Activated T-helper 1 cell treated with anti-CD3 and anti-CD28 coated beads, Interleukin-12 subunit alpha, Interleukin-12 subunit beta, Interleukin-2, Interleukin-4 antibody, amounts not matched to agents 30 ng/mL and 10 ng/mL and 1 ng/mL, durations not matched to agents 14 hours and 24 hours and 36 hours (primary cell): ENCODE measurements around the gene B4GALT7. TPM values are rescaled to one million over a fixed set of nuclear protein-coding genes. Genes with fewer than 3 reads are reported as not detected.
A peak's percentile ranks its signal among the peaks of the same experiment; 100 is the strongest.

ENCODE experiments used
- DNase-seq: peaks from one replicate; pipeline ENCODE4 v3.0.0; 2021; ENCODE audit warnings: low spot score
- H3K27ac Mint-ChIP-seq: one replicate; pipeline ENCODE4 v1.8.0; 2021; ENCODE audit warnings: mild to moderate bottlenecking, mixed read lengths
- H3K27me3 Mint-ChIP-seq: one replicate; pipeline ENCODE4 v1.8.0; 2022; ENCODE audit warnings: mild to moderate bottlenecking, moderate library complexity, mixed read lengths; ENCODE audit not compliant: insufficient read depth
- H3K36me3 Mint-ChIP-seq: one replicate; pipeline ENCODE4 v1.8.0; 2021; ENCODE audit warnings: low read depth, mixed read lengths
- H3K4me1 Mint-ChIP-seq: one replicate; pipeline ENCODE4 v1.8.0; 2021; ENCODE audit warnings: low read depth, mixed read lengths
- H3K4me3 Mint-ChIP-seq: one replicate; pipeline ENCODE4 v1.8.0; 2021; ENCODE audit warnings: mild to moderate bottlenecking, moderate library complexity, mixed read lengths
- H3K9me3 Mint-ChIP-seq: one replicate; pipeline ENCODE4 v1.8.0; 2021; ENCODE audit warnings: mixed read lengths
- intact Hi-C: fragments of 100-400 bp; cut with micrococcal nuclease; formaldehyde crosslinking; loops from one replicate; pipeline ENCODE4 v1.15.1; 2024
- total RNA-seq: library from RNA; stranded (reverse); gene quantifications from 2 replicates; pipeline ENCODE4 v1.2.3, GENCODE V29; 2022

Gene B4GALT7
- total RNA-seq, 1 donor from 2014 or later: 28.4 TPM

GRCh38 chr5:177606071-177607051 lies 6.4 kb downstream of the B4GALT7 start:
- intact Hi-C loops: loop anchor here (10.0 kb wide), 1 partner anchor 458 kb away; no protein-coding TSS in a partner anchor
- Mint-ChIP-seq H3K4me1 (peaks cover 8% of the 10 kb centered on the region), H3K27ac (no peak overlapping the region), H3K27me3 (no peaks in the 10 kb centered on the region), H3K9me3 (no peaks in the 10 kb centered on the region), H3K36me3 (peaks cover 2% of the 10 kb centered on the region), H3K4me3 (no peak overlapping the region)
- DNase-seq: no peak

DNA sequence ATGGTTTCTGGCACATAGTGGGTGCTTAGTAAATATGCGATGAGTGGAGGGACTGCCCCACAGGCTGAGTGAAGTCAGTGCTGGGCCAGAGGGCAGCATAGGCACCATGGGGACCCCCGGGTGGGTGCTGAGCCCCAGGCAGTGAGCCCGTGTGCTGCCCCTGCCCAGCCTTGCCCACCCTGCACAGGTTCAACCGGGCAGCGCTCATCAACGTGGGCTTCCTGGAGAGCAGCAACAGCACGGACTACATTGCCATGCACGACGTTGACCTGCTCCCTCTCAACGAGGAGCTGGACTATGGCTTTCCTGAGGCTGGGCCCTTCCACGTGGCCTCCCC lies 7.2 kb downstream of the B4GALT7 start:
- no peak for DNase-seq
- H3K36me3 Mint-ChIP-seq: peaks cover 3% of the 10 kb centered on the region
- intact Hi-C loops: loop anchor here (10.0 kb wide), 1 partner anchor 458 kb away; no protein-coding TSS in a partner anchor
- no peaks in the 10 kb centered on the region for H3K27me3 Mint-ChIP-seq
- H3K4me1 Mint-ChIP-seq: peaks cover 5% of the 10 kb centered on the region
- no peak overlapping the region for H3K4me3 Mint-ChIP-seq
- H3K9me3 Mint-ChIP-seq: no peaks in the 10 kb centered on the region
- no peak overlapping the region for H3K27ac Mint-ChIP-seq

GRCh38 chr5:177607452-177608192 lies 7.7 kb downstream of the B4GALT7 start:
- DNase-seq: peak; percentile 44
- Mint-ChIP-seq H3K27ac (no peak overlapping the region), H3K36me3 (peaks cover 6% of the 10 kb centered on the region), H3K4me3 (no peak overlapping the region), H3K9me3 (no peaks in the 10 kb centered on the region), H3K4me1 (peaks cover under 1% of the 10 kb centered on the region), H3K27me3 (no peaks in the 10 kb centered on the region)
- intact Hi-C loops: loop anchor here (10.0 kb wide), 1 partner anchor 457 kb away; no protein-coding TSS in a partner anchor

- Mint-ChIP-seq H3K9me3 (no peaks in the 10 kb centered on the region), H3K27me3 (no peaks in the 10 kb centered on the region), H3K36me3 (peaks cover 7% of the 10 kb centered on the region), H3K4me1 (no peaks in the 10 kb centered on the region), H3K27ac (no peak overlapping the region), H3K4me3 (no peak overlapping the region)
- no peak for DNase-seq
- intact Hi-C loops: loop anchor here (10.0 kb wide), 1 partner anchor 456 kb away; no protein-coding TSS in a partner anchor
Observed at GRCh38 chr5:177608243-177609075, 8.5 kb downstream of the B4GALT7 start.

DNA sequence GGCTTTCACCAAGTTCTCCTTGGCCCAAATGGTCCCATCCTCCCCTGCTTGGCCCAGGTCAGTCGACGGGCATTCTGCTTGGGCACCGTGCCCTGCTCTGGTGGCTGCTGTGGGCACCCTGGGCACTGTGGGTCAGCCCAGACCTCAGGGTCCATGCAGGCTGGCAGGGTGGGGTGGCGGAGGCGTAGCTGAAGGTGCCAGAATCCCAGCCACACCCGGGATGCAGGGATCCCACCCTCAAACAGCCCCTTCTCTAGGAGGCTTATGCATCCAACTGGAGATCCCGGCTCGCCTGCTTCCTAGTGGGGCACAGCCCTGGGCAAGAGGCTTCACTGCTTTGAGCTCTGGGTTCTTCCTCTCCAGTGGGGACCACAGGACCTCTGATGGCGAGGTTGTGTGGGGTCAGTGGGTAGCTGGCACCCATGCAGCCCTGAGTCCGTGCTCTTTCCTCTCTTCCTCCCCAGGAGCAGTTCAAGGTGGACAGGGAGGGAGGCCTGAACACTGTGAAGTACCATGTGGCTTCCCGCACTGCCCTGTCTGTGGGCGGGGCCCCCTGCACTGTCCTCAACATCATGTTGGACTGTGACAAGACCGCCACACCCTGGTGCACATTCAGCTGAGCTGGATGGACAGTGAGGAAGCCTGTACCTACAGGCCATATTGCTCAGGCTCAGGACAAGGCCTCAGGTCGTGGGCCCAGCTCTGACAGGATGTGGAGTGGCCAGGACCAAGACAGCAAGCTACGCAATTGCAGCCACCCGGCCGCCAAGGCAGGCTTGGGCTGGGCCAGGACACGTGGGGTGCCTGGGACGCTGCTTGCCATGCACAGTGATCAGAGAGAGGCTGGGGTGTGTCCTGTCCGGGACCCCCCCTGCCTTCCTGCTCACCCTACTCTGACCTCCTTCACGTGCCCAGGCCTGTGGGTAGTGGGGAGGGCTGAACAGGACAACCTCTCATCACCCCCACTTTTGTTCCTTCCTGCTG lies 9.4 kb downstream of the B4GALT7 start:
- H3K36me3 Mint-ChIP-seq: peaks cover 7% of the 10 kb centered on the region
- H3K4me3 Mint-ChIP-seq: no peak overlapping the region
- no peak for DNase-seq
- H3K9me3 Mint-ChIP-seq: no peaks in the 10 kb centered on the region
- no peaks in the 10 kb centered on the region for H3K4me1 Mint-ChIP-seq
- no peaks in the 10 kb centered on the region for H3K27me3 Mint-ChIP-seq
- H3K27ac Mint-ChIP-seq: no peak overlapping the region
- intact Hi-C loops: loop anchor here (10.0 kb wide), 1 partner anchor 455 kb away; no protein-coding TSS in a partner anchor

GRCh38 chr5:177610131-177610769 lies 10.3 kb downstream of the B4GALT7 start:
- no peak overlapping the region for H3K4me3 Mint-ChIP-seq
- no peaks in the 10 kb centered on the region for H3K4me1 Mint-ChIP-seq
- no peak overlapping the region for H3K27ac Mint-ChIP-seq
- no peaks in the 10 kb centered on the region for H3K27me3 Mint-ChIP-seq
- H3K36me3 Mint-ChIP-seq: peaks cover 7% of the 10 kb centered on the region
- DNase-seq: no peak
- H3K9me3 Mint-ChIP-seq: no peaks in the 10 kb centered on the region
- intact Hi-C loops: no loop called here

DNA sequence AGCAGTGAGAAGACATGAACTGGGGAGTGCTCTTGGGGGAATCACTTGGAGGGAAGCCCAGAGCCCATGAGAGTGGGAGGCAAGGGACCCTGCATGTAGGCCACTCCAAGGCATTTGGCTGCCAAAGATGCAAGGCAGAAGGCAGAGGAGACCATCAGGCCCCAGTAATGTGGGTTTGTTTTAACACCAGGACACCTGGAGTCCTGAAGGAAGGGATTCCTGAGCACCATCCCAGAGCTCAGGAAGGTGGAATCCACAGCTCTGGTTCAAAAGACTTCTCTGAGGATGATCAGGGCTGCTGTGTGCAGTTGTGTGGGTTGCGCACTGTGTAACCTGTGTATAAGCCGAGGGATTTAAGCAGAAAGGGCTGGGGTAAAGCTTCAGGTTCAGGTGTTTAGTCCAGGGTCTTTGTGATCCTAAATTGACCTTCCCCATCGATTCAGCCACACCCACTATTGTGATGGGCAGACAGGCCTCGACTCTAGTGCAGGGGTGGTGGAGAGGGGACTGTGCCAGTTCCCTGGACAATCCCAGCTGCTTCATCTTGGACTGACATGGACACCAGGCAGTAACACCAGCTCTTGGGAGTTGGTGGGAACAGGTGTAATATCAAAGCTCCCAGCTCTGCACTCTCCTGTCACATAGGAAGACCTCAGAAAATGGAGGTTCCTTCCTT lies 11.0 kb downstream of the B4GALT7 start:
- Mint-ChIP-seq H3K27me3 (no peaks in the 10 kb centered on the region), H3K4me3 (no peak overlapping the region), H3K9me3 (no peaks in the 10 kb centered on the region), H3K4me1 (no peaks in the 10 kb centered on the region), H3K36me3 (peaks cover 7% of the 10 kb centered on the region), H3K27ac (no peak overlapping the region)
- intact Hi-C loops: no loop called here
- DNase-seq: no peak

DNA sequence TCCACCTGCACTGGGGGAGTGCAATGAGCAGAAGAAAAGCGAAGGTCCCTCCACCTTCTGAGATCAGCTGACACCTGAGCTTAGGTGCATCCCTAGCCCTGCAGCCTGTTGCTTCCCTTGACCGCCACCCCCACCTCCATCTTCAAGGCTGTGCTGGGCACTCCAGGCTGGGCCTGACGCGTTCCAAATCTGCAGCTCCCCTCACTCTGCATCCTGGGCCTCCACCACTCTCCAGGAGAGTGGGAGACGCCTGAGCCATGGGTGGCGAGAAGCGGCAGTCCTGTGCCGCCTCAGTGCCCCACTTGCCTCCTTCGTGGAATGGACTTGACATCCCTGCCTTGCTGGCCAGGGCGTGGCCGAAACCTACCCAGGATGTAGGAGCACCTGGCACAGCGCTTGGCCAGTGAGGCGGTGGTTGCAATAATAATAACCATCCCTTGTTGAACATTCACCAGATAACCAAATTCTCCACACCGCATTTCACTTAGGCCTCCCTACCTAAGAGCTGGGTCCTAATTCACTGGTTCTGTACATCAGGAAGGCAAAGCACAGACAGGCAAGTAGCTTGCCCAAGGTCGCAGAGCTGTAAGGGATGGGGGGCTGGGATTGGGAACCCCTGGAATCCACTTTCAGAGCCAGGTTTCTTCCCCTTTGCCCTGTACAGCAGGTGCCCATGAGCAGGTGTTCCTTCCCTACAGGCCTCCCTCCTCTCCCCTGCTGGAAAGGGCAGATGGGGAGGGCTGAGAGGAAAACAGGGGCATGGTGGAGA lies 11.7 kb downstream of the B4GALT7 start:
- intact Hi-C loops: no loop called here
- no peak overlapping the region for H3K4me3 Mint-ChIP-seq
- no peak overlapping the region for H3K27ac Mint-ChIP-seq
- no peaks in the 10 kb centered on the region for H3K9me3 Mint-ChIP-seq
- H3K36me3 Mint-ChIP-seq: peaks cover 9% of the 10 kb centered on the region
- no peaks in the 10 kb centered on the region for H3K27me3 Mint-ChIP-seq
- H3K4me1 Mint-ChIP-seq: no peaks in the 10 kb centered on the region
- no peak for DNase-seq

DNA sequence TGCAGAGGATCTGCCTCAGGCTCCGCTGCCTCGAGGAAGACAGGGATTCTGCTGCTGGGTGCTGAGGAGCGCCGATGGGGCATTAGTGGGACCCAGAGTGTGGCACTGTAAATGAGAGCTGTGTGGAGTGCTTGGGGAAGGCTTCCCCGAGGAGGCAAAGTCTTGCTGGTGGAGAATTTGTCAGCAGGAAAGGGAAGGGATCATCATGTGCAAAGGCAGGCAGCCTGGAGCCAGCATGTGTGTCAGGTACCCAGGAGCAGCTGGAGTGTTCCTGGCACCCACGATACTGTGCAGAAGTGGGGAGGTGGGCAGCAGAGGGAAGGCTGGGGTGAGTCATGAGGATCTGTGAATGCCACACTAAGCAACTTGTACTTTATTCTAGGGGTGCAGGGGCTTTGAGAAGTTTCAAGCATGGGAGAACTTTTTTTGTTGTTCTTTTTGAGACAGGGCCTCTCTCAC lies 12.3 kb downstream of the B4GALT7 start:
- Mint-ChIP-seq H3K36me3 (peaks cover 9% of the 10 kb centered on the region), H3K27me3 (no peaks in the 10 kb centered on the region), H3K4me3 (no peak overlapping the region), H3K9me3 (no peaks in the 10 kb centered on the region), H3K27ac (no peak overlapping the region), H3K4me1 (no peaks in the 10 kb centered on the region)
- no peak for DNase-seq
- intact Hi-C loops: no loop called here

DNA sequence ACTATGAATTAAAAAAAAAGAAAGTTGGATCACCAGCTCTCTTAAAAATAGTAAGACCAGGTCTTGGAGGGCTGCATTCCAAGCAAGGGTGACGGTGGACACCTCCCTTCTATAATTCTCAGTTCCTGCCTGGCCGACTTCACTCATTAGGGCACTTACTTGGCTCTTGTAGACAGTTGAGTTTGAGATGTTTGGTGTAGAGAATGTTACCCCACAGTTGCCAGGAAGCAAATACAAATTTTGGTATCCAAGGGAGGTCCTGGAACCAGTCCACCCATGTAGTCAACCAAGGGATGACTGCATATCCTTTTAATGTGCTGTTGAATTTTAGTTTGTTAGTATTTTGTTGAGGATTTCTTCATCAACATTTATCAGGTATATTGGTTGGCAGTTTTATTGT lies 20.6 kb downstream of the B4GALT7 start:
- intact Hi-C loops: no loop called here
- Mint-ChIP-seq H3K27ac (no peak overlapping the region), H3K27me3 (no peaks in the 10 kb centered on the region), H3K4me3 (no peak overlapping the region), H3K9me3 (no peaks in the 10 kb centered on the region), H3K4me1 (no peaks in the 10 kb centered on the region), H3K36me3 (peaks cover 42% of the 10 kb centered on the region)
- DNase-seq: no peak
